Measurements from ENCODE around the gene LRRC28. TPM values are rescaled to one million over a fixed set of nuclear protein-coding genes. Genes with fewer than 3 reads are reported as not detected.

The LRRC28 gene
- total and polyA plus RNA-seq, 2 experiments from 2014 or later, result 24.9 to 45.5 TPM

DNA sequence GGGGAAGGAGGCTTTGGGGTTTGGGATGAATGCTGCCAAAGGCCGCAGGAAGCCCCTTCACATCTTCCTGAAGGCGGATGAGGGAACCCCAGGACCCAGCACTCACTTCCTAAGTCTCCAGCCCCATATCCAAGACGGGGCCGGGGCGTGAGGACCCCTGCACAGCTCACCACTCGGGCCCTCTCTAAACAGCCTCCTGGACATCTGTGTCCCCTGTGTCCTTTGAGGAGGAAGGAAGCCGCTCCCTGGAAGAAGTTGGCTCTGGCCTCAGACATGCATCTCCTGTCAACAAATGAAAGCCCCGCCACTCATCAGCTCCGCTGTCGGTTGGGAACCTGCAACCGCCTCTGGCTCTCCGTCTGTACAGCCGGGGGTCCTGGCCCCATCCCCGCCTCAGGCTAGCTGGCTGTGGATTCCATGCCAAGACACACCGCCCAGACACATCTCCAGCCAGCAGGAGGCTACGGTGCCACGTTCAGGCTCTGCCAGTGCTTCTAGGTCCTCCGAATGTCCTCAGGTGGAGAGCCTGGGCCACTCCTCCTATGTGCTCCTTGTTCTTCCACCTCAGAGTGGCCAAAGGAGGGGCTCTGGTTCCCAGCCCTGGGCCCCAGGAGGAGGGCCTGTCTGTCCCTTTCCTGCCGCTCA is 174.5 kb downstream of the LRRC28 start:
- Histone ChIP-seq H3K9me3 (ENCODE audit: low read depth) (no peaks in the 10 kb centered on the region), H3K27ac (peak overlapping the region; percentile 64), H3K4me1 (ENCODE audit: low read depth) (peaks cover 8% of the 10 kb centered on the region), H3K36me3 (no peaks in the 10 kb centered on the region), H3K27me3 (no peaks in the 10 kb centered on the region), H3K4me3 (no peak overlapping the region)
- peak in 1 of 2 donors; percentile 50 for DNase-seq (ENCODE audit: low read depth in 1 of 2, low spot score in 1 of 2)
- TF ChIP-seq, protein P1, sequence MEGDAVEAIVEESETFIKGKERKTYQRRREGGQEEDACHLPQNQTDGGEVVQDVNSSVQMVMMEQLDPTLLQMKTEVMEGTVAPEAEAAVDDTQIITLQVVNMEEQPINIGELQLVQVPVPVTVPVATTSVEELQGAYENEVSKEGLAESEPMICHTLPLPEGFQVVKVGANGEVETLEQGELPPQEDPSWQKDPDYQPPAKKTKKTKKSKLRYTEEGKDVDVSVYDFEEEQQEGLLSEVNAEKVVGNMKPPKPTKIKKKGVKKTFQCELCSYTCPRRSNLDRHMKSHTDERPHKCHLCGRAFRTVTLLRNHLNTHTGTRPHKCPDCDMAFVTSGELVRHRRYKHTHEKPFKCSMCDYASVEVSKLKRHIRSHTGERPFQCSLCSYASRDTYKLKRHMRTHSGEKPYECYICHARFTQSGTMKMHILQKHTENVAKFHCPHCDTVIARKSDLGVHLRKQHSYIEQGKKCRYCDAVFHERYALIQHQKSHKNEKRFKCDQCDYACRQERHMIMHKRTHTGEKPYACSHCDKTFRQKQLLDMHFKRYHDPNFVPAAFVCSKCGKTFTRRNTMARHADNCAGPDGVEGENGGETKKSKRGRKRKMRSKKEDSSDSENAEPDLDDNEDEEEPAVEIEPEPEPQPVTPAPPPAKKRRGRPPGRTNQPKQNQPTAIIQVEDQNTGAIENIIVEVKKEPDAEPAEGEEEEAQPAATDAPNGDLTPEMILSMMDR (IDR thresholded peaks at IDR 0.05; ENCODE audit: low read depth, low read length), result peak; percentile 40

DNA sequence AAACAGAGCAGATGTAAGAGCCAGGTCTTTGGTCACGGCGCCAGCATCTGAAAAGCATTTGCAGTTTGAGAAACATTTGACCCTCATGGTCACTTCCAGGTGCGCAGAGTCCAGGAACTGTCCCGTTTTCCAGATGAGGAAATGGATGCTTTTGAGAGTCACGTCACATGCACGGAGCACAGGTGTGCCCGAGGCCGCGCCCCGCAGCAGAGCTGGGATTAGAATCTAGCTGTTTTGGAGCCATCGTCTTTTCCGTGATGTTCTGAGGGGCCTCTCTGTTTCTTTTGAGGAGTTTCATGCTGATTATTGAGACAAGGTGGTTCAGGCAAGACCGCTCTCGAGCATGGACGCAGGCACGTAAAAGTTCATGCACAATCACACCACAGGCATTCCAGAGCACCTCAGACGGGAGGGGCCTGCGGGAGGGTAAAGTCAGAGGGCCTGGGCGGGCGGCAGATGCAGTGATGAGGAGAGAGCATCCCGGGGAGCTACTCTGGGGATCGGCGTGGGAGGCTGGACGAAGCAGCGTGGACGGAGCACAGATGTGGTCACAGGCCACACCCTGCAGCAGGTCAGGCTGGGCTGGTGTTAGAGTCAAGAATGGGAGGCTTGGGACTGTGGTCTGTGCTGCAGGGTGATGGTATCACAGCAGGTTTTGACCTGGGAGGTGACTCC is 175.3 kb downstream of the LRRC28 start:
- TF ChIP-seq, protein P1 (IDR thresholded peaks at IDR 0.05; ENCODE audit: low read depth, low read length), result no peak
- Histone ChIP-seq H3K4me3 (no peak overlapping the region), H3K27ac (no peak overlapping the region), H3K9me3 (ENCODE audit: low read depth) (no peaks in the 10 kb centered on the region), H3K4me1 (ENCODE audit: low read depth) (peaks cover 8% of the 10 kb centered on the region), H3K36me3 (no peaks in the 10 kb centered on the region), H3K27me3 (no peaks in the 10 kb centered on the region)
- DNase-seq (ENCODE audit: low read depth in 1 of 2, low spot score in 1 of 2), result no peak

DNA sequence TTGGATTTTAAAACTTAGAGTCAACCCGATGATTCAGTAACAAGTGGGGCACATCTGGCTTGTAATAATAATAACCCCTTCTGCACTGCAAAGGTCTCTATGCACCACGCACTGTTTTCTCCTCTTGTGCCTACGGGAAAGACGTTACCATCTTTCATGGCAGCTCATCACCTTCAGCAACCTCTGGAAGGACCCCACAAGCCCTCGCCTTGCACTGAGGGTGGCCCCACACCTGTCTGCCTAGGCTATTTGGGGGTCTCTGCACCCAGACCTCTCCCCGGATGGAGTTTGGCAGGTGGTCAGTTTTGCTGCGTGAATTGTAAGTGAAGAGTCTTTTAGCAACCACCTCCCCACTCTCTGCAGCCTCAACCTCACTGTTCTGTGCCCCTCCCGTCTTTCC is 175.9 kb downstream of the LRRC28 start:
- TF ChIP-seq, protein P1 (IDR thresholded peaks at IDR 0.05; ENCODE audit: low read depth, low read length), result no peak
- peaks cover 8% of the 10 kb centered on the region for H3K4me1 ChIP-seq (ENCODE audit: low read depth)
- no peak overlapping the region for H3K27ac ChIP-seq
- no peaks in the 10 kb centered on the region for H3K36me3 ChIP-seq
- no peak for DNase-seq (ENCODE audit: low read depth in 1 of 2, low spot score in 1 of 2)
- H3K27me3 ChIP-seq, result no peaks in the 10 kb centered on the region
- H3K9me3 ChIP-seq (ENCODE audit: low read depth), result no peaks in the 10 kb centered on the region
- H3K4me3 ChIP-seq, result no peak overlapping the region

DNA sequence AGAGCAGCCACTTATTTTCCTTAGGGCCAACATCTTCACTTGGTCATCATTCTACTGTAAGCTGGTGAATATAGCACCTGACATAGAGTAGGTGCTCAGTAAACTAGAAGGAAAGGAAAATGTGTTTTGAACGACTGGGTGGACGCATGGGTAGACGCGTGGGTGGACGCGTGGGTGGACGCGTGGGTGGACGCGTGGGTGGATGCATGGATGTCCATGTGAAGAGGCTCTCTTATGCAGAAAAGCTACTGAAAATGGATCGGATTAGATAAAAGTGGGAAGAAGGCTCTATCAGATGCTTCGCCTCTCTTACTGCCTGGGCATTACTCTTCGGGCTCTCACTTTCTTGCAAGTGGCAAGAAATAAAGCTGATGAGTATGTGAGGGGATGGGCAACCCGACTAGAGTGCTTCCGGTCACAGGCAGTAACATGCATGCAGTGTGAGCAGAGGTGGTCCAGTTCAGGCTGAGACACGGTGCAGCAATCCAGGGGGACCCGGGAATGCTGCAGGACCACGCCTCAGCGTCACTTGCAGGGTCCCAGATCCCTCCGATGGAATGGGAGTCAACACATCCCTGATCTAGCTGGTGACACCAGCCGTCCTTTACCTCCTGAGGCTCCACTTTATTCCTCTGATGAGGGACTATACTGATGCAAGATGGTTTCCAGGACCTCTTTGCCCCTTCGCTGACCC is 176.5 kb downstream of the LRRC28 start:
- Histone ChIP-seq H3K27me3 (no peaks in the 10 kb centered on the region), H3K9me3 (ENCODE audit: low read depth) (no peaks in the 10 kb centered on the region), H3K27ac (no peak overlapping the region), H3K4me1 (ENCODE audit: low read depth) (peaks cover 8% of the 10 kb centered on the region), H3K36me3 (no peaks in the 10 kb centered on the region), H3K4me3 (no peak overlapping the region)
- DNase-seq (ENCODE audit: low read depth in 1 of 2, low spot score in 1 of 2), result no peak
- TF ChIP-seq, protein P1 (IDR thresholded peaks at IDR 0.05; ENCODE audit: low read depth, low read length), result no peak

DNA sequence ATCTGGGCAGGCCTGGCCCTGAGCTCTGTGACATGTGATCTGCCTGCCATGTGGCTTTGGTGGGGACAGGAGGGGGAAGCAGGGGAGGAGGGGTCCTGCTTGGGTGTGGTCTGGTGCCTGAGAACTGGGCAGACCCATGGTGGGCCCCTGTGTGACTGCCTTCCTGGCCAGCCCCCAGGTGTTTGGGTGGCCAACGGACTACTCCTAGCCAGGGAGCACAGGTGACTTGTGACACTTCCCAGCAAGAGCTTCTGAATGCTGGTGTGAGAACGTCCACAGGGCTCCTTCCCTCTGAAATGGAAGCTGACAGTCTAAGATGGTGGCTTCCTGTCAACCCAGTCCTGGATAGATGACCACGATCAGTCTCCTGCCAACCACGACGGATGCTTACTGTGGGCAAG is 178.4 kb downstream of the LRRC28 start:
- peaks cover 8% of the 10 kb centered on the region for H3K4me1 ChIP-seq (ENCODE audit: low read depth)
- H3K36me3 ChIP-seq, result no peaks in the 10 kb centered on the region
- H3K4me3 ChIP-seq, result no peak overlapping the region
- no peak for DNase-seq (ENCODE audit: low read depth in 1 of 2, low spot score in 1 of 2)
- no peak overlapping the region for H3K27ac ChIP-seq
- no peaks in the 10 kb centered on the region for H3K9me3 ChIP-seq (ENCODE audit: low read depth)
- H3K27me3 ChIP-seq, result no peaks in the 10 kb centered on the region
- TF ChIP-seq, protein P1 (IDR thresholded peaks at IDR 0.05; ENCODE audit: low read depth, low read length), result no peak
